ENCODE data around the gene LRRC28. TPM values are rescaled to one million over a fixed set of nuclear protein-coding genes. Genes with fewer than 3 reads are reported as not detected.
A peak's percentile ranks its signal among the peaks of the same experiment; 100 is the strongest.

The LRRC28 gene
- total and polyA plus RNA-seq, 8 donors, result 4.5 to 24.9 (median 15.2) TPM

DNA sequence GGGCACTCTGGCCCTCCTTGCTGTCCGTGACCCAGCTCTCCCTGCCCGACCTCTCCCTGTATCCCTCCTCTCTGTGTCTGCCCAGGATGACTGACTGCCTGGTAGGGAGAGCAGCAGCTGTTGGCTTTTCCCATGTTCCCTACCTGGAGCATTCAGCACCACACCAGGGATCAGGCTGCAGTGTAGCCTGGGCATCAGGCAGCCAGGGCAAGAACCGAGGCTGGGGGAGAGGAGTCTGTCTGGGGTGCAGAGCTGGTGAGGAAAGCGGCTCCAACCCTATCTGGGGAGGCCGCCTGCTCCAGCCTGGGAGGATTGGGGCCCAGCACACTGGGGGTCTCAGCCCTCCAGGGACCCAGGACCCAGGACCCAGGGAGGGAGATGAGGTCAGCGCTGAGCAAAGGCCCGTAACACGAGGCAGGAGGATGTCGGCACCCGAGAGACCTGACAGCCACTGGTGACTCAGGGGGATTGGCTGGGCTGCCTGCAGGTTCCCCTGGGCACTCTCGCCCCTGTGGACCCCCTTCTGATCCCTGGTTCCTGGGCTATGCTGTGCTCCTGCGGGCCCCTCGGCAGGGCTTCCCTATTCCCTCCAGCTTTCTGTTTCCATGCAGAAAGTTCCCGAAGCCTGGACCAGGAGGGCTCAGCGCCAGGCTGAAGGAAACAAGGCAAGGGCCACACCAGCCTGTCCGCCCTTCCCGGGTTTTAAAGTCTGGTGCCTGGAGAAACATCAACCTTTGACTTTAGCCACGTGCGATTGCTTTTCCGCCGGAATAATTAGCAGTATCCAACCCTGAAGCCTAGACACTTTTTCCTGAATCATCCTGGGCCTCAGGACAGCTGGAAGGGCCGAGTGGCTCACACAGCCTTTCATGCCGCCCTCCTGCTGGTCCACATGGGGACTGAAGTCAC is 186.3 kb downstream of the LRRC28 start:
- H3K36me3 ChIP-seq, result no peaks in the 10 kb centered on the region
- H3K9me3 ChIP-seq, result no peaks in the 10 kb centered on the region
- TF ChIP-seq, protein P1, sequence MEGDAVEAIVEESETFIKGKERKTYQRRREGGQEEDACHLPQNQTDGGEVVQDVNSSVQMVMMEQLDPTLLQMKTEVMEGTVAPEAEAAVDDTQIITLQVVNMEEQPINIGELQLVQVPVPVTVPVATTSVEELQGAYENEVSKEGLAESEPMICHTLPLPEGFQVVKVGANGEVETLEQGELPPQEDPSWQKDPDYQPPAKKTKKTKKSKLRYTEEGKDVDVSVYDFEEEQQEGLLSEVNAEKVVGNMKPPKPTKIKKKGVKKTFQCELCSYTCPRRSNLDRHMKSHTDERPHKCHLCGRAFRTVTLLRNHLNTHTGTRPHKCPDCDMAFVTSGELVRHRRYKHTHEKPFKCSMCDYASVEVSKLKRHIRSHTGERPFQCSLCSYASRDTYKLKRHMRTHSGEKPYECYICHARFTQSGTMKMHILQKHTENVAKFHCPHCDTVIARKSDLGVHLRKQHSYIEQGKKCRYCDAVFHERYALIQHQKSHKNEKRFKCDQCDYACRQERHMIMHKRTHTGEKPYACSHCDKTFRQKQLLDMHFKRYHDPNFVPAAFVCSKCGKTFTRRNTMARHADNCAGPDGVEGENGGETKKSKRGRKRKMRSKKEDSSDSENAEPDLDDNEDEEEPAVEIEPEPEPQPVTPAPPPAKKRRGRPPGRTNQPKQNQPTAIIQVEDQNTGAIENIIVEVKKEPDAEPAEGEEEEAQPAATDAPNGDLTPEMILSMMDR (IDR thresholded peaks at IDR 0.05), result no peak
- 75 to 80% methylated on average over 23 of the region's 23 CpGs for WGBS, 2 donors
- H3K4me1 ChIP-seq, result peaks cover 0 to 10% (median 6%) of the 10 kb centered on the region in 3 donors
- DNase-seq, result peak in 1 of 6 donors; percentile 41
- intact Hi-C loops (cut with DNase I), result no loop called here
- FAIRE-seq, result no peak
- H3K4me3 ChIP-seq, result no peak overlapping the region
- no peak overlapping the region for H3K27ac ChIP-seq
- ATAC-seq, result no peak
- H3K27me3 ChIP-seq, result no peaks in the 10 kb centered on the region

DNA sequence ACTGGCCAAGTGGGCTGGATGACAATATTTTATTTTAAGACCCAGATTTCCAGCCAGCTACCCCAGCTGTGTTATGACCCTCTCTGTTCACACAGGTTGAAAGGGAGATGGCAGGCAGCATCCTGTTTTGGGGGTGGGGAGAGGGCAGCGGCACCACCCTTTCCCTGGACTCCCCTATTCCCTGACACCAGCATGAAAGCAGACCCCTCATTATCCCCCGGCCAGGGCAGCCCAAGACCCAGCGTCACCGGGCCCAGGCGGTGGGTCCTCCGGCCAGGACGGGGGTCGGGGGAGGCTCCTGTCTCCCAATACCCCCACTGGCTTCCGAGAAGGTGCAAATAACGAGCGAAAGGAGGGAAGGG is 186.9 kb downstream of the LRRC28 start:
- H3K36me3 ChIP-seq, result no peaks in the 10 kb centered on the region
- DNase-seq, result peak in 1 of 6 donors; percentile 40
- intact Hi-C loops (cut with DNase I), result no loop called here
- H3K9me3 ChIP-seq, result no peaks in the 10 kb centered on the region
- TF ChIP-seq, protein P1 (IDR thresholded peaks at IDR 0.05), result no peak
- H3K27me3 ChIP-seq, result no peaks in the 10 kb centered on the region
- no peak for ATAC-seq
- peaks cover 0 to 8% (median 8%) of the 10 kb centered on the region in 3 donors for H3K4me1 ChIP-seq
- no peak overlapping the region for H3K27ac ChIP-seq
- no peak overlapping the region for H3K4me3 ChIP-seq
- FAIRE-seq, result no peak
- WGBS, 2 donors, result 85 to 87% methylated on average over 11 of the region's 11 CpGs

- 78 to 82% methylated on average over 24 of the region's 24 CpGs for WGBS, 2 donors
- intact Hi-C loops (cut with DNase I), result no loop called here
- no peak overlapping the region for H3K4me3 ChIP-seq
- DNase-seq (peak in 1 of 6 donors; percentile 41), FAIRE-seq (no peak), ATAC-seq (no peak)
- H3K27me3 ChIP-seq, result no peaks in the 10 kb centered on the region
- TF ChIP-seq, protein P1 (IDR thresholded peaks at IDR 0.05), result no peak
- no peak overlapping the region for H3K27ac ChIP-seq
- H3K36me3 ChIP-seq, result no peaks in the 10 kb centered on the region
- peaks cover 0 to 8% (median 7%) of the 10 kb centered on the region in 3 donors for H3K4me1 ChIP-seq
- no peaks in the 10 kb centered on the region for H3K9me3 ChIP-seq
These were observed 187.6 kb downstream of the LRRC28 start for GRCh38 chr15:99438691-99439523.

DNA sequence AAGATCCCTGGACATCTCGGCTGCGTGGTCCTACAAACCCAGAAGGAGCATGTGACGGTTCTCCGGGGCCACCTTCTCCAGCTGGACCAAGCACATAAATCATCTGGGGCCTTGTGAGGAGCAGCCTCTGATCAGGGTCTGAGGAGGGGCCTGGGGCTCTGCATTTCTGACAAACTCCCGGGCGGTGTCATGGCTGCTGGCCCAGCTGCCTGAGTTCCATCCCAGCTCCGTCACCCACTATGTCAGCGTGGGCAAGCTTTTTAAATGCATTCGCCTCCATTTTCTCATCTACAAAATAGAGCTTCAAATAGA is 188.2 kb downstream of the LRRC28 start:
- TF ChIP-seq, protein P1 (IDR thresholded peaks at IDR 0.05), result no peak
- peak in 1 of 6 donors; percentile 30 for DNase-seq
- H3K27ac ChIP-seq, result no peak overlapping the region
- H3K4me3 ChIP-seq, result no peak overlapping the region
- no peak for ATAC-seq
- no peak for FAIRE-seq
- intact Hi-C loops (cut with DNase I), result no loop called here
- H3K9me3 ChIP-seq, result no peaks in the 10 kb centered on the region
- H3K4me1 ChIP-seq, result peaks cover 0 to 8% (median 7%) of the 10 kb centered on the region in 3 donors
- H3K36me3 ChIP-seq, result no peaks in the 10 kb centered on the region
- H3K27me3 ChIP-seq, result no peaks in the 10 kb centered on the region
- WGBS, 2 donors, result 94% methylated on average over 9 of the region's 9 CpGs
